Measurements from ENCODE around the gene COPZ2.
A peak's percentile ranks its signal among the peaks of the same experiment; 100 is the strongest.
"Not testable (repeated sequence)": the region's sequence is repeated elsewhere in the genome, so short reads cannot be mapped to it uniquely, and the experiment has no call there.

COPZ2 gene

GRCh38 chr17:48038687-48039086, 1.1 kb upstream of the COPZ2 start:
- DNase-seq (ENCODE audit: low spot score in 2 of 2) (no peak), ATAC-seq (replicated peaks; ENCODE audit: extremely low read depth, poor library complexity, severe bottlenecking) (no peak)
- no peak overlapping the region for H3K27ac Mint-ChIP-seq (ENCODE audit: low read depth)
- H3K4me1 Mint-ChIP-seq: peaks cover 6% of the 10 kb centered on the region
- H3K36me3 Mint-ChIP-seq (ENCODE audit: insufficient read depth): no peaks in the 10 kb centered on the region
- peaks cover 38% of the 10 kb centered on the region for H3K27me3 Mint-ChIP-seq
- H3K9me3 Mint-ChIP-seq: no peaks in the 10 kb centered on the region
- H3K4me3 Mint-ChIP-seq: peak overlapping the region; percentile 78

- ATAC-seq (replicated peaks; ENCODE audit: extremely low read depth, poor library complexity, severe bottlenecking): no peak
Observed at GRCh38 chr17:48037838-48038323, 284 bp upstream of the COPZ2 start.

GRCh38 chr17:48036693-48037035, 933 bp downstream of the COPZ2 start:
- DNase-seq (ENCODE audit: low spot score in 2 of 2): no peak
- peaks cover 58% of the 10 kb centered on the region for H3K27me3 Mint-ChIP-seq
- no peak for ATAC-seq (replicated peaks; ENCODE audit: extremely low read depth, poor library complexity, severe bottlenecking)
- no peaks in the 10 kb centered on the region for H3K36me3 Mint-ChIP-seq (ENCODE audit: insufficient read depth)
- no peak overlapping the region for H3K27ac Mint-ChIP-seq (ENCODE audit: low read depth)
- H3K4me3 Mint-ChIP-seq: peak overlapping the region; percentile 78
- no peaks in the 10 kb centered on the region for H3K9me3 Mint-ChIP-seq
- H3K4me1 Mint-ChIP-seq: peaks cover 6% of the 10 kb centered on the region

More at GRCh38 chr17:48037838-48038323, 284 bp upstream of the COPZ2 start:
- peak overlapping the region; percentile 48 for H3K27ac Mint-ChIP-seq (ENCODE audit: low read depth)
- H3K27me3 Mint-ChIP-seq: peaks cover 46% of the 10 kb centered on the region
- no peaks in the 10 kb centered on the region for H3K9me3 Mint-ChIP-seq
- no peaks in the 10 kb centered on the region for H3K36me3 Mint-ChIP-seq (ENCODE audit: insufficient read depth)
- peaks cover 6% of the 10 kb centered on the region for H3K4me1 Mint-ChIP-seq
- peak overlapping the region; percentile 78 for H3K4me3 Mint-ChIP-seq
- no peak for DNase-seq (ENCODE audit: low spot score in 2 of 2)

- DNase-seq (ENCODE audit: low spot score in 2 of 2); H3K9me3 Mint-ChIP-seq; H3K4me1 Mint-ChIP-seq; H3K4me3 Mint-ChIP-seq; H3K27ac Mint-ChIP-seq (ENCODE audit: low read depth); ATAC-seq (replicated peaks; ENCODE audit: extremely low read depth, poor library complexity, severe bottlenecking); H3K36me3 Mint-ChIP-seq (ENCODE audit: insufficient read depth): not testable (repeated sequence)
- H3K27me3 Mint-ChIP-seq: peaks cover 74% of the 10 kb centered on the region
Observed at GRCh38 chr17:48034734-48035133, 2.9 kb downstream of the COPZ2 start.

- Mint-ChIP-seq H3K27ac (ENCODE audit: low read depth) (no peak overlapping the region), H3K27me3 (peaks cover 61% of the 10 kb centered on the region), H3K4me3 (no peak overlapping the region), H3K9me3 (no peaks in the 10 kb centered on the region), H3K36me3 (ENCODE audit: insufficient read depth) (no peaks in the 10 kb centered on the region), H3K4me1 (peaks cover 2% of the 10 kb centered on the region)
- ATAC-seq (replicated peaks; ENCODE audit: extremely low read depth, poor library complexity, severe bottlenecking) (no peak), DNase-seq (ENCODE audit: low spot score in 2 of 2) (no peak)
Observed at GRCh38 chr17:48031966-48032365, 5.6 kb downstream of the COPZ2 start.

- Mint-ChIP-seq H3K9me3 (no peaks in the 10 kb centered on the region), H3K27ac (ENCODE audit: low read depth) (no peak overlapping the region), H3K4me1 (peaks cover 16% of the 10 kb centered on the region), H3K27me3 (peaks cover 49% of the 10 kb centered on the region), H3K36me3 (ENCODE audit: insufficient read depth) (peaks cover 2% of the 10 kb centered on the region), H3K4me3 (no peak overlapping the region)
- DNase-seq (ENCODE audit: low spot score in 2 of 2) (no peak), ATAC-seq (replicated peaks; ENCODE audit: extremely low read depth, poor library complexity, severe bottlenecking) (no peak)
Observed at GRCh38 chr17:48030531-48030930, 7.1 kb downstream of the COPZ2 start.

GRCh38 chr17:48028736-48029135, 8.9 kb downstream of the COPZ2 start:
- peaks cover 31% of the 10 kb centered on the region for H3K4me1 Mint-ChIP-seq
- H3K36me3 Mint-ChIP-seq (ENCODE audit: insufficient read depth): peaks cover 8% of the 10 kb centered on the region
- DNase-seq (ENCODE audit: low spot score in 2 of 2) (no peak), ATAC-seq (replicated peaks; ENCODE audit: extremely low read depth, poor library complexity, severe bottlenecking) (no peak)
- H3K27ac Mint-ChIP-seq (ENCODE audit: low read depth): no peak overlapping the region
- no peak overlapping the region for H3K4me3 Mint-ChIP-seq
- H3K27me3 Mint-ChIP-seq: peaks cover 47% of the 10 kb centered on the region
- no peaks in the 10 kb centered on the region for H3K9me3 Mint-ChIP-seq

- peaks cover 8% of the 10 kb centered on the region for H3K36me3 Mint-ChIP-seq (ENCODE audit: insufficient read depth)
- DNase-seq (ENCODE audit: low spot score in 2 of 2) (no peak), ATAC-seq (replicated peaks; ENCODE audit: extremely low read depth, poor library complexity, severe bottlenecking) (no peak)
- H3K27ac Mint-ChIP-seq (ENCODE audit: low read depth): no peak overlapping the region
- H3K9me3 Mint-ChIP-seq: no peaks in the 10 kb centered on the region
- peak overlapping the region; percentile 20 for H3K4me3 Mint-ChIP-seq
- peaks cover 36% of the 10 kb centered on the region for H3K4me1 Mint-ChIP-seq
- peaks cover 44% of the 10 kb centered on the region for H3K27me3 Mint-ChIP-seq
Observed at GRCh38 chr17:48027322-48027981, 10.1 kb downstream of the COPZ2 start.

- peaks cover 39% of the 10 kb centered on the region for H3K27me3 Mint-ChIP-seq
- no peak for ATAC-seq (replicated peaks; ENCODE audit: extremely low read depth, poor library complexity, severe bottlenecking)
- H3K9me3 Mint-ChIP-seq: no peaks in the 10 kb centered on the region
- peak; percentile 54 to 61 for DNase-seq (ENCODE audit: low spot score in 2 of 2)
- H3K27ac Mint-ChIP-seq (ENCODE audit: low read depth): no peak overlapping the region
- peaks cover 8% of the 10 kb centered on the region for H3K36me3 Mint-ChIP-seq (ENCODE audit: insufficient read depth)
- peak overlapping the region; percentile 81 for H3K4me3 Mint-ChIP-seq
- peaks cover 36% of the 10 kb centered on the region for H3K4me1 Mint-ChIP-seq
Observed at GRCh38 chr17:48026502-48027321, 10.9 kb downstream of the COPZ2 start.

GRCh38 chr17:48025904-48026501, 11.6 kb downstream of the COPZ2 start:
- Mint-ChIP-seq H3K27ac (ENCODE audit: low read depth) (no peak overlapping the region), H3K27me3 (peaks cover 32% of the 10 kb centered on the region), H3K36me3 (ENCODE audit: insufficient read depth) (peaks cover 8% of the 10 kb centered on the region), H3K4me1 (peaks cover 36% of the 10 kb centered on the region), H3K4me3 (peak overlapping the region; percentile 81), H3K9me3 (no peaks in the 10 kb centered on the region)
- ATAC-seq (replicated peaks; ENCODE audit: extremely low read depth, poor library complexity, severe bottlenecking) (no peak), DNase-seq (ENCODE audit: low spot score in 2 of 2) (no peak)

- peak; percentile 94 for ATAC-seq (replicated peaks; ENCODE audit: extremely low read depth, poor library complexity, severe bottlenecking)
- H3K27me3 Mint-ChIP-seq: peaks cover 25% of the 10 kb centered on the region
- peaks cover 8% of the 10 kb centered on the region for H3K36me3 Mint-ChIP-seq (ENCODE audit: insufficient read depth)
- H3K27ac Mint-ChIP-seq (ENCODE audit: low read depth): peak overlapping the region; percentile 91
- no peaks in the 10 kb centered on the region for H3K9me3 Mint-ChIP-seq
- H3K4me1 Mint-ChIP-seq: peaks cover 36% of the 10 kb centered on the region
- H3K4me3 Mint-ChIP-seq: peak overlapping the region; percentile 81
- peak; percentile 93 to 94 for DNase-seq (ENCODE audit: low spot score in 2 of 2)
Observed at GRCh38 chr17:48025040-48025903, 12.3 kb downstream of the COPZ2 start.
